Gastrocnemius medialis (tissue), 4 donors: Measurements from ENCODE around the gene USH1C.

Source experiments
- CTCF ChIP-seq, 5 experiments: fragments of 450-650 bp in 3 of 5; fragments of 200-600 bp in 2 of 5; sonication (generic) in 2 of 5; IDR thresholded peaks in 4 of 5; conservative IDR thresholded peaks in 1 of 5; 1 replicate in 4 of 5; 2 replicates in 1 of 5; pipeline ENCODE4 v1.5.1; 2016 to 2019; ENCODE audit warnings: antibody characterized with exemption in 5 of 5, mild to moderate bottlenecking in 3 of 5, moderate library complexity in 3 of 5
- POLR2A ChIP-seq, 2 donors: fragments of 450-650 bp; IDR thresholded peaks; one replicate each; pipeline ENCODE4 v1.6.1; 2017; ENCODE audit warnings: antibody characterized with exemption in 2 of 2, mild to moderate bottlenecking in 2 of 2, moderate library complexity in 2 of 2

GRCh38 chr11:17553249-17553546 is 9.0 kb upstream of the USH1C start:
- TF ChIP-seq POLR2A (IDR thresholded peaks at IDR 0.05): no peak
- no peak for TF ChIP-seq CTCF (IDR thresholded peaks at IDR 0.05 in 4 of 5, conservative IDR thresholded peaks at IDR 0.05 in 1 of 5)
